Karpas-422 (cell line): Measurements from ENCODE around the gene RBM47. TPM values are rescaled to one million over a fixed set of nuclear protein-coding genes. Genes with fewer than 3 reads are reported as not detected.
A peak's percentile ranks its signal among the peaks of the same experiment; 100 is the strongest.
"Not testable (repeated sequence)": the region's sequence is repeated elsewhere in the genome, so short reads cannot be mapped to it uniquely, and the experiment has no call there.

Experiments used
- DNase-seq: peaks from one replicate; pipeline ENCODE4 v3.0.0-alpha.2; 2015
- H2AFZ ChIP-seq: fragments of 200-600 bp; sonication (generic); 2 replicates; pipeline ENCODE4 v1.6.1; 2014; ENCODE audit warnings: antibody characterized with exemption, low read length, mixed read lengths
- H3K27ac ChIP-seq: fragments of 200-600 bp; sonication (generic); 2 replicates; pipeline ENCODE4 v1.5.1; 2014; ENCODE audit warnings: mild to moderate bottlenecking, low read length, moderate library complexity
- H3K27me3 ChIP-seq: fragments of 200-600 bp; sonication (generic); 2 replicates; pipeline ENCODE4 v1.6.1; 2014; ENCODE audit warnings: low read length, mixed read lengths
- H3K36me3 ChIP-seq: fragments of 200-600 bp; sonication (generic); 2 replicates; pipeline ENCODE4 v1.6.1; 2014; ENCODE audit warnings: low read length, mixed read lengths; ENCODE audit not compliant: insufficient read depth
- H3K4me1 ChIP-seq: fragments of 200-600 bp; sonication (generic); 2 replicates; pipeline ENCODE4 v1.6.1; 2014; ENCODE audit warnings: mild to moderate bottlenecking, low read length, mixed read lengths
- H3K4me2 ChIP-seq: fragments of 200-600 bp; sonication (generic); 2 replicates; pipeline ENCODE4 v1.6.1; 2014; ENCODE audit warnings: low read length, low read depth, mild to moderate bottlenecking; ENCODE audit not compliant: poor library complexity, severe bottlenecking
- H3K4me3 ChIP-seq: fragments of 200-600 bp; sonication (generic); 2 replicates; pipeline ENCODE4 v1.5.1; 2014; ENCODE audit warnings: mild to moderate bottlenecking, antibody characterized with exemption, low read length, mixed read lengths
- H3K79me2 ChIP-seq: fragments of 200-600 bp; sonication (generic); 2 replicates; pipeline ENCODE4 v1.6.1; 2014; ENCODE audit warnings: mild to moderate bottlenecking, low read length, mixed read lengths
- H3K9ac ChIP-seq: fragments of 200-600 bp; sonication (generic); 2 replicates; pipeline ENCODE4 v1.6.0; 2014; ENCODE audit warnings: low read length
- H3K9me2 ChIP-seq: fragments of 200-600 bp; sonication (generic), shearing (Covaris generic); replicated peaks from 2 replicates; pipeline ENCODE4 v1.6.0; 2014; ENCODE audit warnings: mild to moderate bottlenecking, low read length, moderate library complexity; ENCODE audit not compliant: insufficient read depth
- H3K9me3 ChIP-seq: fragments of 300-700, 200-600 bp; sonication (generic); 2 replicates; pipeline ENCODE4 v1.6.1; 2014; ENCODE audit warnings: low read length, mixed read lengths
- H4K20me1 ChIP-seq: fragments of 200-600 bp; sonication (generic); 2 replicates; pipeline ENCODE4 v1.6.1; 2014; ENCODE audit warnings: mild to moderate bottlenecking, antibody characterized with exemption, low read length, low read depth; ENCODE audit not compliant: insufficient read depth
- total RNA-seq: library from RNA; depleted of rRNA; stranded (reverse); fragments of >200 nt; shearing (Covaris generic); gene quantifications from 2 replicates; pipeline ENCODE4 v1.2.3, GENCODE V29; 2014; ENCODE audit warnings: low replicate concordance

Gene RBM47
- total RNA-seq, 1 experiment from 2014 or later: not detected

- Histone ChIP-seq H3K36me3 (no peaks in the 10 kb centered on the region), H3K9me2 (no peaks in the 10 kb centered on the region), H4K20me1 (no peaks in the 10 kb centered on the region), H3K79me2 (no peaks in the 10 kb centered on the region), H3K27ac (no peak overlapping the region), H2AFZ (no peak overlapping the region), H3K9me3 (no peaks in the 10 kb centered on the region), H3K4me3 (no peak overlapping the region), H3K4me2 (no peak overlapping the region), H3K4me1 (0 out of 2 replicates have a peak, but pooled peaks cover 4% of the 10 kb centered on the region), H3K27me3 (no peaks in the 10 kb centered on the region), H3K9ac (no peak overlapping the region)
- peak; percentile 72 for DNase-seq
These were observed 107.7 kb downstream of the RBM47 start for GRCh38 chr4:40521957-40522356.

GRCh38 chr4:40520533-40520932 lies 109.1 kb downstream of the RBM47 start:
- no peak for DNase-seq
- no peaks in the 10 kb centered on the region for H3K79me2 ChIP-seq

GRCh38 chr4:40517081-40517480 lies 112.6 kb downstream of the RBM47 start:
- not testable (repeated sequence) for H2AFZ ChIP-seq, H3K36me3 ChIP-seq, H3K4me3 ChIP-seq, H3K9ac ChIP-seq, H3K79me2 ChIP-seq, H3K9me2 ChIP-seq, H3K9me3 ChIP-seq, H3K4me2 ChIP-seq, H4K20me1 ChIP-seq, H3K27ac ChIP-seq, H3K27me3 ChIP-seq, DNase-seq
- H3K4me1 ChIP-seq: peaks cover 19% of the 10 kb centered on the region

More at GRCh38 chr4:40520533-40520932, 109.1 kb downstream of the RBM47 start:
- H3K9me3 ChIP-seq: no peaks in the 10 kb centered on the region
- H3K9me2 ChIP-seq: no peaks in the 10 kb centered on the region
- H3K27me3 ChIP-seq: no peaks in the 10 kb centered on the region
- no peak overlapping the region for H3K4me2 ChIP-seq
- no peak overlapping the region for H3K27ac ChIP-seq
- no peak overlapping the region for H2AFZ ChIP-seq
- H4K20me1 ChIP-seq: no peaks in the 10 kb centered on the region
- H3K9ac ChIP-seq: no peak overlapping the region
- H3K4me3 ChIP-seq: no peak overlapping the region
- H3K4me1 ChIP-seq: 0 out of 2 replicates have a peak, but pooled peaks cover 4% of the 10 kb centered on the region
- no peaks in the 10 kb centered on the region for H3K36me3 ChIP-seq

- Histone ChIP-seq H3K9ac (no peak overlapping the region), H3K36me3 (no peaks in the 10 kb centered on the region), H3K27me3 (no peaks in the 10 kb centered on the region), H3K27ac (no peak overlapping the region), H3K4me1 (peaks cover 17% of the 10 kb centered on the region), H3K4me2 (no peak overlapping the region), H4K20me1 (no peaks in the 10 kb centered on the region), H3K79me2 (no peaks in the 10 kb centered on the region), H3K4me3 (no peak overlapping the region), H3K9me2 (no peaks in the 10 kb centered on the region), H3K9me3 (no peaks in the 10 kb centered on the region), H2AFZ (no peak overlapping the region)
- DNase-seq: no peak
These were observed 113.0 kb downstream of the RBM47 start for GRCh38 chr4:40516651-40517050.

- Histone ChIP-seq H3K4me1 (peaks cover 15% of the 10 kb centered on the region), H3K4me3 (no peak overlapping the region), H3K27me3 (no peaks in the 10 kb centered on the region), H3K9ac (no peak overlapping the region), H3K79me2 (no peaks in the 10 kb centered on the region), H4K20me1 (no peaks in the 10 kb centered on the region), H3K9me3 (no peaks in the 10 kb centered on the region), H3K4me2 (peak overlapping the region; percentile 51), H3K36me3 (no peaks in the 10 kb centered on the region), H2AFZ (no peak overlapping the region), H3K27ac (no peak overlapping the region), H3K9me2 (no peaks in the 10 kb centered on the region)
- peak; percentile 60 for DNase-seq
These were observed 114.0 kb downstream of the RBM47 start for GRCh38 chr4:40515398-40516293.

- Histone ChIP-seq H3K27me3 (no peaks in the 10 kb centered on the region), H3K79me2 (no peaks in the 10 kb centered on the region), H3K9me3 (no peaks in the 10 kb centered on the region), H2AFZ (no peak overlapping the region), H3K4me2 (peak overlapping the region; percentile 51), H3K4me3 (no peak overlapping the region), H3K36me3 (no peaks in the 10 kb centered on the region), H3K4me1 (peaks cover 15% of the 10 kb centered on the region), H3K9ac (no peak overlapping the region), H3K9me2 (no peaks in the 10 kb centered on the region), H3K27ac (no peak overlapping the region), H4K20me1 (no peaks in the 10 kb centered on the region)
- no peak for DNase-seq
These were observed 114.6 kb downstream of the RBM47 start for GRCh38 chr4:40515037-40515397.

GRCh38 chr4:40514497-40514951 lies 115.1 kb downstream of the RBM47 start:
- Histone ChIP-seq H3K27me3 (no peaks in the 10 kb centered on the region), H3K9me3 (no peaks in the 10 kb centered on the region), H3K9me2 (no peaks in the 10 kb centered on the region), H3K4me1 (peaks cover 15% of the 10 kb centered on the region), H3K36me3 (no peaks in the 10 kb centered on the region), H3K9ac (no peak overlapping the region), H3K4me3 (no peak overlapping the region), H4K20me1 (no peaks in the 10 kb centered on the region), H3K27ac (no peak overlapping the region), H3K79me2 (no peaks in the 10 kb centered on the region), H2AFZ (no peak overlapping the region), H3K4me2 (peak overlapping the region; percentile 51)
- no peak for DNase-seq

- no peak overlapping the region for H3K4me3 ChIP-seq
- H3K4me2 ChIP-seq: no peak overlapping the region
- H3K9me2 ChIP-seq: no peaks in the 10 kb centered on the region
- H3K9me3 ChIP-seq: no peaks in the 10 kb centered on the region
- H3K9ac ChIP-seq: no peak overlapping the region
- peaks cover 16% of the 10 kb centered on the region for H3K4me1 ChIP-seq
- H3K27ac ChIP-seq: no peak overlapping the region
- H3K79me2 ChIP-seq: no peaks in the 10 kb centered on the region
- DNase-seq: no peak
- H2AFZ ChIP-seq: no peak overlapping the region
- H4K20me1 ChIP-seq: no peaks in the 10 kb centered on the region
- no peaks in the 10 kb centered on the region for H3K36me3 ChIP-seq
- no peaks in the 10 kb centered on the region for H3K27me3 ChIP-seq
These were observed 118.5 kb downstream of the RBM47 start for GRCh38 chr4:40511036-40511614.
